GM21723 (cell line): ENCODE results near the gene INPP5E.
A peak's percentile ranks its signal among the peaks of the same experiment; 100 is the strongest.

Source experiments
- ATAC-seq: cut with Tn5 transposase; IDR thresholded peaks from one replicate; pipeline ENCODE4 v1.9.1; 2021; ENCODE audit warnings: mild to moderate bottlenecking, moderate library complexity; ENCODE audit not compliant: unreplicated experiment

Gene INPP5E

DNA sequence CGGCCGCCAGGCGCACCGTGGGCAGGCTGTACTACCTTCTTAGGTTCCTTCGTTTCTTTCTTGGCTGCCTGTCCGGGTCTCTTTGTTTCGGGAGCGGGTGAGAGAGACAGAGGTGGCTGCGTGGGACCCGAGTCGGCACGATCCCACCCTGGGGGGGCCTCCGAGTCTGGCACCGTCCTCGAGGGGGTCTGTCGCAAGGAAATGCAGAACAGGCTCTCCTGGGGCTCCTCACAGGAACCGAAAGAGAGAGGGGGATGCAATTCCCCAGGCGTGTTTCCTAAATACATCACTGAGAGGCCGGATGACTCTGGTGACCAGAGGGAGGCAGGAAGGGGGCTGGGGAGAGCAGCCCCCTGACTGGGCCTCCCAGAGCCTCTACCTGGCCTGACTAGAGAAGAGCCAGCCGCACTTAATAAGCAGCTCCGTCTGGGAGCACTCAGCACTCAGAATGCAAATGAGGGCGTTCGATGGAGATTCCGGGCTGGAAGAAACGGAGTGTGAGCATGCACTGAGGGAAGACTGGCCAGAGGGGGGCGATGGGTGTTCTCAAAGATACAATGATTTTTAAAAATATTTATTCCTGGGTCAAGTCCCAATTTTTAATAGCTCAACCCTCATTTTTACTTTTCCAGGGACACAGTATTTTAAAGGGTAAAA is 11.7 kb upstream of the INPP5E start:
- no peak for ATAC-seq

DNA sequence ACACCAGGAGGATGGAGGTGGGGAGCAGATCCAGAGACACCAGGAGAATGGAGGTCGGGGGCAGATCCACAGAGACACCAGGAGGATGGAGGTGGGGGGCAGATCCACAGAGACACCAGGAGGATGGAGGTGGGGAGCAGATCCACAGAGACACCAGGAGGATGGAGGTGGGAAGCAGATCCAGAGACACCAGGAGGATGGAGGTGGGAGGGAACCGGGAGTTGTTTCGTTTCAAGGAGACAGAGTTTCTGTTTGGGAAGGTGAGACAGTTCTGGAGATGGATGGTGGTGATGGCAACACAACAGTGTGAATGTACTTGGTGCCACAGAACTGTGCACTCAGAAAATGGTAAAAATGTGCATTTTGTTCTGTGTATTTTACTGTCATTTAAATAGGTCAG is 9.0 kb upstream of the INPP5E start:
- ATAC-seq: no peak

DNA sequence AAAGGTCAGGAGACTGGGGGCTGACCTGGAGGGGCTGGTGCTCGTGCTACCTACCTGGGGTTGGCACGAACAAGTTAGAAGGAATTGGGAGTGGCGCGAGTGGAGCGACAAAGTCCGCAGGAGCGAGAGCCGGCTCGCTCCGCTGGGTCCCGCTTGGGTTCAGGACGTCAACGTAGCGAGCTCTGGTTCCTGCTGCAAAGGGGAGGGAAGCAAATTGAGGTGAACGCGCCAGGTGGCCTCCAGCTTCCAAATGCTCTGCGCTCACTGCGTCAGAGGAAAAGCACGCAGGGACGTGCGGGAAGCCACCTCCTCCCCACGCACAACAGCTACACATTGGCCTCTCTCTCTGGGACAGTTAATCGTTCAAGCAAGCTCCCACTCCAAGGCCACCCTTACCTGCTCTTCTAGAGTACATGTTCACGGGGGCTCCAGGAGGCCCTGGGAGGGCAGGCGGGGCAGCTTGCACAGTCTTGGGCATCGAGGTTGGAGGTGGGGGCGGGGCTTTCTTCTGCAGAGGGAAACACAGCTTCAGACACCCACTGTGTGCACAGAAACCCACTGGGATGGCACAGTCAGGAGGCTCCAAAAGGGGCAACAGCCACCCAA is 7.6 kb upstream of the INPP5E start:
- no peak for ATAC-seq

- no peak for ATAC-seq
Measured at GRCh38 chr9:136445799-136446198, 6.2 kb upstream of the INPP5E start.

- no peak for ATAC-seq
Measured at GRCh38 chr9:136444102-136444501, 4.5 kb upstream of the INPP5E start.

GRCh38 chr9:136443687-136444086 is 4.0 kb upstream of the INPP5E start:
- ATAC-seq: no peak

DNA sequence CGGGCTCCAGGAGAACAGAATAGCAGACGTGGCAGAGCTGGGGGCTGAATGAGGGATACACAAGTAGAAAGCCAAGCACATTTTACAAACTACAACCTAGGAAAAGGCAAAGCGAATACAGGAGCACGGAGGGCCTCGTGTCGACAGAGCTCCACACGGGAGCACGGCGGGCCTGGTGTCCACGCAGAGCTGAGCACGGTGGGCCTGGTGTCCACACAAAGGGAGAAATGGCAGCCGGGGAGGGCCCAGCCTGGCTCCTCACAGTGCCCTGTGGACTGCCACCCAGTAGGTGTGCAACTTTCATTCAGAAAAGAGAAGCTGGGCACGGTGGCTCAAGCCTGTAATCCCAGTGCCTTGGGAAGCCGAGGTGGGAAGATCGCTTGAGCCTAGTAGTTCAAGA is 3.4 kb upstream of the INPP5E start:
- no peak for ATAC-seq

DNA sequence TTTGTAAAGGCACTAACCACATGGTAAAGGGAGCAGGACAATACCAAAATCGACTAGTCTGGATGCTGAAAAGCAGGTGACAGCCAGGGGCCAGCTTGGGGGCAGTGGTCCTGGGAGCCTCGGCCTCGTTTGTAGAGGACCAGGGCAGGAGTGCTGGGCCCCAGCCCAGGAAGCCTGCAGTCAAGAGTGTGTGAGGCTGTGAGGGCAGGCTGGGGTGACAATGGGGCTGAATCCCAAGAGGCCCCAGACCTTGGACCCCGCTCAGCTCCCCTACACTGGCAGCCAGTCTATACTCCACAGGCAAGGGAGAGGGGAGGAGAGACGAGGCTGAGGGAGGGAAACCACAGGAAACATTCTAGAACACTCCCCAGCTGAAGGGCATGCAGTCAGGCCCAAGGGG is 2.6 kb upstream of the INPP5E start:
- no peak for ATAC-seq

- no peak for ATAC-seq
Measured at GRCh38 chr9:136441681-136442245, 2.1 kb upstream of the INPP5E start.

GRCh38 chr9:136441191-136441680 is 1.6 kb upstream of the INPP5E start:
- ATAC-seq: no peak

DNA sequence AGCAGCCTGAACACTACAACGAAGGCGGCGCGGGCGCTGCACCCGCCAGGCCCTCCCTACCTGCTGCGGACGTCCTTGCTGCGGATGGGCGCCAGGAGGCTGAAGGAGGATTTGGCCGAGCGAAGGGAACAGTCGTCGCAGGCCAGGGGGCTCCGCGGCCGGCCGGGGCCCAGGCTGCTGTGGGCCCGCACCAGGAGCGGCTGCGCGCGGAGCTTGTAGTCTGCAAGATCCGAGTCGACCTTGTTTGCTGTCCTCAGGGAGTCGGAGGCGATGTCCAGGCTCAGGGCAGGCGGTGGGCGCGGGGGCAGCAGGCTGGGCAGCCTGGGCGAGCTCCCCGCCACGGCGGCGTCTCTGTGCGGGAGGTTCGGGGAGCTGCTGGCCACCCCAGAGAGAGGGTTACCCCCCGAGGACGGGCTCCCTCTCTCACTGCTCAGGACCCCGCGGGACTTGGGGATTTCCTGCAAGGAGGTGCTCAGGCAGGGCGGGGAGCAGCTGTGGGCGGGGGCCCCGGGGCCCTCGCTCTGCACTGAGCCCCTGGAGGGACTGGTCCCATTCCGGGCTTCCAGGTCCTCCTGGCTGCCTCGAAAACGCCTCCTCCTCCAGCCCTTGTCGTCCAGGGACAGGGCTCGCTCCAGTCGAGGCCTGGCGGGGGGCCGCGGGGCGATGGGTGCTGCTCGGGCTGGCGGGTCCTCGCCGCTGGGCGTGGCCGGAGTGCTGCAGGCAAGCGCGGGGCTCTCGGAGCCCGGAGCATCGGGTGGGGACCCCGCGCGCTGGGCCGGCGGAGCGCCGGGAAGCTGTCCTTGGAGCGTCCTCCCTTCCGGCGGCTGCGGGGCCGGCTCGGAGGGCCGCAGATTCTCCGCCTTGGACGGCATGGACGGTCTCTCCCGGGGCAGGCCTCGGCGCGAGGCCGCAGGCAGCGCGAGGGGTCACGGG is 831 bp downstream of the INPP5E start:
- peak; percentile 50 for ATAC-seq

DNA sequence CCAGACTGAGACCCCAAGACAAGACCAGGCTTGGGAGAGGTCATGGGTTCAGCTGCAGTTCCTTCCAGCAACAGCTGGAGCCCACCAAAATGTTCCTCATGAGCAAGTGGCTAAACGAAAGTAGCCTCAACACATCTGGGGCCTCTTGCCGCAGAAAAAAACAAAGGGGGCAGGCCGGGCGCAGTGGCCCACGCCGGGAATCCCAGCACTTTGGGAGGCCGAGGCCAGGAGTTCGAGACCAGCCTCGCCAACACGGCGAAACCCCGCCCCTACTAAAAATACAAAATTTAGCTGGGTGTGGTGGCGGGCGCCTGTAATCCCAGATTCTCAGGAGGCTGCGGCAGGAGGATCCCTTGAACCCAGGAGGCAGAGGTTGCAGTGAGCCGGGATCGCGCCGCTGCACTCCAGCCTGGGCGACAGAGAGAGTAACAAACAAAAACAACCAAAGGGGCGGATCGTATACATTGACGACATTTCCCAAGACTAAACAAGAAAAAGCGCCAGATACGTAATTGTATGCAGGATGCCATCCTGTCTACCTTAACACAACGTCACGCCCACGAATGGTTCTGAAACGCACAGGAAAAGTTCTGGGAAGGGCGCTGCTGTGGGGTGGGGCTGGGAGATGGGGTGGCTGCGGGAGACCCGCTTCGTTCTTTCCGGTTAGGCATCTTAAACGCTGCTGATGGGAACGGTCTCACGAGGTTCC is 1.7 kb downstream of the INPP5E start:
- ATAC-seq: no peak

DNA sequence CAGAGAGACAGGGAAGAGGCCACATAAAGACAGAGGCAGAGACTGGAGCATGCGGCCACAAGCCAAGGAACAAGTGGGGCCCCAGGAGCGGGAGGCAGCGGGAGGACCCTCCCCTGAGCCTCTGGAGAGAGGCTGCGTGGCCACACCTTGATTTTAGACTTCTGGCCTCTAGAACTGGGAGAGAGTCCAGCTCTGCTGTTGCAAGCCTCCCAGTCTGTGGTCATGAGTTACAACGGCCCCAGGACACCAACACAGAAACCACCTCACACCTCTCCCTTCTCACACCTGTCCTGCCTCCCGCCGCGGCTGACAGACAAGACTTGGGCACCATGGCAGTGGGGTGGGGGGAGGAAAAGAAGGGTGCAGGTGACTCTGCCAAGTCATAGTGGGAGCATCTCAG is 2.2 kb downstream of the INPP5E start:
- no peak for ATAC-seq

DNA sequence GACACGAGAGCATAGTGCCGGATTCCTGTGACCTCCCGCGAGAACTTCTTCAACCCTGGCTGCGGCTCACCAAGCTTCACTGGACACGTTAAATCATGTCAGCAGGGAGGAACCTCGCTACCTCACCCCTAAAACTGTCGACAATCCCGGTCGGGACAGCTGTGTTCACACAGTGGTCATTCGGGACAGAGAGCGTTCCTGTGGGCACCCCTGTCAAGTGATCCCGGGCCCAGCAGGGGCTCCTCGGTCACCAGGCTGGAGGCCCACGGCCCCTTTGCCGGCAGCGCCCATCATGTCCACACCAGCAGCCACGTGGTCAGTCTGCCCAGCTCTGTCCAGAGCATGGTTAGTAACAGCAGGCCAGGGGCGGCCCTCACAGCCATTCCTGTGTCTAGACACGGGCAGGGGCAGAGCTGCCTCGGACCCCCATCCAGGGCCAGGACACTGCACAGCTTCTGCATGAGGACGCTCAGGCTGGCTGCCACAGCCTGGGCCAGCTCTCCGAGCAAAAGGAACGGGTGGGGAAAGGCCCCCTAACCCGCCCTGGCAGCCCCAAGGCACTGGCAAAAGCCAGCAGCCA is 3.5 kb downstream of the INPP5E start:
- no peak for ATAC-seq

GRCh38 chr9:136434580-136435169 is 5.0 kb downstream of the INPP5E start:
- ATAC-seq: no peak

- ATAC-seq: no peak
Measured at GRCh38 chr9:136433849-136434579, 5.6 kb downstream of the INPP5E start.

GRCh38 chr9:136433043-136433715 is 6.5 kb downstream of the INPP5E start:
- ATAC-seq: no peak

- ATAC-seq: no peak
Measured at GRCh38 chr9:136432591-136432990, 7.1 kb downstream of the INPP5E start.
